ENCODE results near the gene MAP4K1. TPM values are rescaled to one million over a fixed set of nuclear protein-coding genes. Genes with fewer than 3 reads are reported as not detected.

The MAP4K1 gene
- total and polyA plus RNA-seq, 9 donors = 0.95 to 6.1 (median 2.6) TPM

- Histone ChIP-seq H3K27ac (no peak overlapping the region), H3K9me3 (no peaks in the 10 kb centered on the region), H3K27me3 (no peaks in the 10 kb centered on the region), H3K36me3 (no peaks in the 10 kb centered on the region), H3K4me3 (no peak overlapping the region), H3K4me1 (ENCODE audit: insufficient read depth) (peaks cover 3% of the 10 kb centered on the region)
- 89 to 94% (median 92%) methylated on average over 9 of the region's 9 CpGs for WGBS, 3 donors
- intact Hi-C loops (cut with DNase I) = no loop called here
- TF ChIP-seq CTCF (IDR thresholded peaks at IDR 0.05) (no peak), EP300 (IDR thresholded peaks at IDR 0.05) (no peak), POLR2A (IDR thresholded peaks at IDR 0.05) (no peak)
- no peak for DNase-seq
Measured at GRCh38 chr19:38563475-38563874, 54.3 kb downstream of the MAP4K1 start.

GRCh38 chr19:38562096-38562495, 55.7 kb downstream of the MAP4K1 start:
- no peaks in the 10 kb centered on the region for H3K36me3 ChIP-seq
- intact Hi-C loops (cut with DNase I) = no loop called here
- no peak for DNase-seq
- H3K9me3 ChIP-seq = no peaks in the 10 kb centered on the region
- 75 to 82% (median 77%) methylated on average over 6 of the region's 6 CpGs for WGBS, 3 donors
- H3K4me1 ChIP-seq (ENCODE audit: insufficient read depth) = peaks cover 3% of the 10 kb centered on the region
- TF ChIP-seq CTCF (IDR thresholded peaks at IDR 0.05) (no peak), EP300 (IDR thresholded peaks at IDR 0.05) (no peak), POLR2A (IDR thresholded peaks at IDR 0.05) (no peak)
- H3K27me3 ChIP-seq = no peaks in the 10 kb centered on the region
- no peak overlapping the region for H3K27ac ChIP-seq
- H3K4me3 ChIP-seq = no peak overlapping the region

- peaks cover 3% of the 10 kb centered on the region for H3K4me1 ChIP-seq (ENCODE audit: insufficient read depth)
- no peak overlapping the region for H3K4me3 ChIP-seq
- no peak for DNase-seq
- no peaks in the 10 kb centered on the region for H3K9me3 ChIP-seq
- no peak overlapping the region for H3K27ac ChIP-seq
- TF ChIP-seq CTCF (IDR thresholded peaks at IDR 0.05) (no peak), POLR2A (IDR thresholded peaks at IDR 0.05) (no peak), EP300 (IDR thresholded peaks at IDR 0.05) (no peak)
- no peaks in the 10 kb centered on the region for H3K36me3 ChIP-seq
- H3K27me3 ChIP-seq = no peaks in the 10 kb centered on the region
- intact Hi-C loops (cut with DNase I) = no loop called here
- 88 to 90% (median 89%) methylated on average over 11 of the region's 11 CpGs for whole genome bisulfite sequencing, 3 donors
Measured at GRCh38 chr19:38561658-38562057, 56.1 kb downstream of the MAP4K1 start.

- H3K27me3 ChIP-seq = no peaks in the 10 kb centered on the region
- H3K36me3 ChIP-seq = no peaks in the 10 kb centered on the region
- 89 to 92% (median 92%) methylated on average over 42 of the region's 42 CpGs for WGBS, 3 donors
- no peak overlapping the region for H3K4me3 ChIP-seq
- intact Hi-C loops (cut with DNase I) = no loop called here
- H3K27ac ChIP-seq = no peak overlapping the region
- DNase-seq = no peak
- TF ChIP-seq POLR2A (IDR thresholded peaks at IDR 0.05) (no peak), CTCF (IDR thresholded peaks at IDR 0.05) (no peak), EP300 (IDR thresholded peaks at IDR 0.05) (no peak)
- peaks cover 3% of the 10 kb centered on the region for H3K4me1 ChIP-seq (ENCODE audit: insufficient read depth)
- H3K9me3 ChIP-seq = no peaks in the 10 kb centered on the region
Measured at GRCh38 chr19:38561053-38561606, 56.6 kb downstream of the MAP4K1 start.
